GM23338 (cell line): ENCODE data around the gene IMMP1L. TPM values are rescaled to one million over a fixed set of nuclear protein-coding genes. Genes with fewer than 3 reads are reported as not detected.

Source experiments
- ATAC-seq: fragments of 200-7000 bp; cut with Tn5 transposase; 3 replicates; pipeline ENCODE4 v1.9.1; 2020
- DNase-seq: peaks from one replicate; pipeline ENCODE4 v3.0.0-alpha.2; 2015; ENCODE audit warnings: low spot score
- H2AFZ ChIP-seq: fragments of 200-600 bp; sonication (generic); 2 replicates; pipeline ENCODE4 v1.8.0; 2016; ENCODE audit warnings: antibody characterized with exemption, mild to moderate bottlenecking, moderate library complexity
- H3F3A ChIP-seq: fragments of 200-600 bp; sonication (generic); replicated peaks from 2 replicates; pipeline ENCODE4 v1.8.0; 2017; ENCODE audit warnings: antibody characterized with exemption, mixed run types, low read depth
- H3K27ac ChIP-seq: fragments of 200-600 bp; sonication (generic); 2 replicates; pipeline ENCODE4 v1.6.1; 2016; ENCODE audit warnings: low read depth
- H3K27me3 ChIP-seq: fragments of 200-600 bp; sonication (generic); 2 replicates; pipeline ENCODE4 v1.8.0; 2016; ENCODE audit warnings: mild to moderate bottlenecking, mixed run types, moderate library complexity; ENCODE audit not compliant: insufficient read depth
- H3K36me3 ChIP-seq: fragments of 200-600 bp; sonication (generic); 2 replicates; pipeline ENCODE4 v1.8.0; 2016; ENCODE audit warnings: mild to moderate bottlenecking; ENCODE audit not compliant: insufficient read depth
- H3K4me1 ChIP-seq: fragments of 200-600 bp; sonication (generic); 2 replicates; pipeline ENCODE4 v1.8.0; 2016; ENCODE audit warnings: mild to moderate bottlenecking, moderate library complexity; ENCODE audit not compliant: insufficient read depth
- H3K4me2 ChIP-seq: fragments of 200-600 bp; sonication (generic); 2 replicates; pipeline ENCODE4 v1.7.1; 2017; ENCODE audit warnings: mixed run types
- H3K4me3 ChIP-seq: fragments of 200-600 bp; sonication (generic); 2 replicates; pipeline ENCODE4 v1.6.1; 2016; ENCODE audit warnings: mixed run types
- H3K79me2 ChIP-seq: fragments of 200-600 bp; sonication (generic); replicated peaks from 2 replicates; pipeline ENCODE4 v1.8.0; 2017; ENCODE audit warnings: mild to moderate bottlenecking; ENCODE audit not compliant: insufficient read depth
- H3K9me2 ChIP-seq: fragments of 200-600 bp; sonication (generic); 2 replicates; pipeline ENCODE4 v1.8.0; 2017; ENCODE audit not compliant: insufficient read depth
- H4K20me1 ChIP-seq: fragments of 200-600 bp; sonication (generic); replicated peaks from 2 replicates; pipeline ENCODE4 v1.8.0; 2017; ENCODE audit warnings: mild to moderate bottlenecking; ENCODE audit not compliant: insufficient read depth
- H3K27ac Mint-ChIP-seq: 2 replicates; pipeline ENCODE4 v1.8.0; 2020; ENCODE audit warnings: inconsistent platforms, mild to moderate bottlenecking, moderate library complexity, mixed read lengths
- H3K27me3 Mint-ChIP-seq: 3 replicates; pipeline ENCODE4 v1.8.0; 2022; ENCODE audit warnings: low read depth, mild to moderate bottlenecking, moderate library complexity, mixed read lengths, inconsistent platforms; ENCODE audit not compliant: insufficient read depth, poor library complexity
- H3K36me3 Mint-ChIP-seq: 3 replicates; pipeline ENCODE4 v1.8.0; 2021; ENCODE audit warnings: low read depth, mild to moderate bottlenecking, inconsistent platforms, moderate library complexity, mixed read lengths
- H3K4me1 Mint-ChIP-seq: 3 replicates; pipeline ENCODE4 v1.8.0; 2020; ENCODE audit warnings: mild to moderate bottlenecking, inconsistent platforms, mixed read lengths
- H3K4me3 Mint-ChIP-seq: 3 replicates; pipeline ENCODE4 v1.8.0; 2021; ENCODE audit warnings: moderate library complexity, mild to moderate bottlenecking, inconsistent platforms, mixed read lengths
- H3K9me3 Mint-ChIP-seq: 3 replicates; pipeline ENCODE4 v1.8.0; 2020; ENCODE audit warnings: moderate library complexity, mild to moderate bottlenecking, inconsistent platforms, mixed read lengths
- CREB1 ChIP-seq: fragments of 250-450 bp; sonication (Bioruptor Pico); IDR thresholded peaks from 2 replicates; pipeline ENCODE4 v1.5.0; 2020; ENCODE audit warnings: low read depth, mild to moderate bottlenecking, moderate library complexity
- EZH2 ChIP-seq: fragments of 200-600 bp; sonication (generic); IDR thresholded peaks from one replicate; pipeline ENCODE4 v1.8.0; 2017; ENCODE audit warnings: antibody characterized with exemption, mild to moderate bottlenecking, low read depth; ENCODE audit not compliant: unreplicated experiment
- EZH2phosphoT487 ChIP-seq: fragments of 200-600 bp; sonication (generic); IDR thresholded peaks from one replicate; pipeline ENCODE4 v1.8.1; 2018; ENCODE audit warnings: antibody characterized with exemption; ENCODE audit not compliant: unreplicated experiment
- JUNB ChIP-seq: IDR thresholded peaks from one replicate; pipeline ENCODE4 v1.6.1; 2016; ENCODE audit warnings: antibody characterized with exemption; ENCODE audit not compliant: unreplicated experiment
- NANOG ChIP-seq: IDR thresholded peaks from 2 replicates; pipeline ENCODE4 v1.6.1; 2016; ENCODE audit warnings: antibody characterized with exemption, borderline replicate concordance
- POLR2AphosphoS5 ChIP-seq: IDR thresholded peaks from 2 replicates; pipeline ENCODE4 v1.6.1; 2016; ENCODE audit warnings: antibody characterized with exemption, low read depth
- STAT1 ChIP-seq: IDR thresholded peaks from one replicate; pipeline ENCODE4 v1.6.1; 2016; ENCODE audit warnings: antibody characterized with exemption; ENCODE audit not compliant: unreplicated experiment
- ZNF114 ChIP-seq: fragments of 250-450 bp; sonication (Bioruptor Pico); IDR thresholded peaks from 2 replicates; pipeline ENCODE4 v1.5.0; 2020; ENCODE audit warnings: mild to moderate bottlenecking, moderate library complexity
- ZNF331 ChIP-seq: fragments of 250-450 bp; sonication (Bioruptor Pico); IDR thresholded peaks from 2 replicates; pipeline ENCODE4 v1.5.0; 2020; ENCODE audit warnings: low read depth, mild to moderate bottlenecking, moderate library complexity
- polyA plus RNA-seq: library from polyadenylated mRNA; unstranded; fragments of >200 nt; fragmentation: Nextera tagmentation; extraction: Ambion mirVana; gene quantifications from 2 replicates; pipeline ENCODE4 v1.2.1, GENCODE V29; 2016
- total RNA-seq: library from RNA; depleted of rRNA; stranded (reverse); fragments of >200 nt; shearing (Covaris generic); gene quantifications from 2 replicates; pipeline ENCODE4 v1.2.3, GENCODE V29; 2014
- TF ChIP-seq, protein P1 (sequence below): IDR thresholded peaks from 2 replicates; pipeline ENCODE4 v1.6.1; 2016; ENCODE audit warnings: antibody characterized with exemption
- TF ChIP-seq, protein P2 (sequence below): IDR thresholded peaks from one replicate; pipeline ENCODE4 v1.6.1; 2018; ENCODE audit warnings: antibody characterized with exemption; ENCODE audit not compliant: unreplicated experiment
- TF ChIP-seq, protein P3 (sequence below), 2 experiments: fragments of 200-600 bp in 1 of 2; sonication (generic) in 1 of 2; conservative IDR thresholded peaks; 2 replicates each; pipeline versions ENCODE4 v1.5.1 to v1.6.1; 2016 to 2017; ENCODE audit warnings: antibody characterized with exemption in 2 of 2, low read depth in 2 of 2, mild to moderate bottlenecking in 2 of 2, moderate library complexity in 1 of 2
- TF ChIP-seq, protein P4 (sequence below): fragments of 250-450 bp; sonication (Bioruptor Pico); IDR thresholded peaks from 2 replicates; pipeline ENCODE4 v1.5.0; 2020; ENCODE audit warnings: mild to moderate bottlenecking, moderate library complexity

Gene IMMP1L
- total and polyA plus RNA-seq, 2 experiments from 2014 or later = 23.9 to 154 TPM

DNA sequence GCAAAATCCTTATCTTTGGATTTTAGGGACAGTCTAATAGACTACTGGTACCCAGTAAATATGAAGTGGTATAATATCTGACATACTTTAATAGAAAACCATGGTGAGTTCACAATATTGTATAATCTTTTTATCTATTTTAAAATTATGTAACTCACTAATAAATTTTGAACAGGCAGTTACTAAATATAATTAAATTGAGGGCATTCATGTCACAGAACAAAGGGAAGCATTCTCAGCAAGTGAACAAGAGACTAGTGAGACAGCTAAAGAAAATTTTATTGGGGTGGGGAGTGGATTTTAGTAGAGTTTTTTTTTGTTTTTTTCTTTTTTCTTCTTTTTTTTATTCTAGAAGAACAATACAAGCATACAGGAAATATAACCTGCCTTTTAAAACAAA is 84.8 kb downstream of the IMMP1L start:
- Mint-ChIP-seq H3K27me3 (no peaks in the 10 kb centered on the region), H3K9me3 (no peaks in the 10 kb centered on the region), H3K4me3 (no peak overlapping the region), H3K4me1 (peaks cover 33% of the 10 kb centered on the region), H3K27ac (no peak overlapping the region), H3K36me3 (no peaks in the 10 kb centered on the region)
- Histone ChIP-seq H3K27ac (no peak overlapping the region), H3K9me2 (no peaks in the 10 kb centered on the region), H3K27me3 (no peaks in the 10 kb centered on the region), H4K20me1 (no peaks in the 10 kb centered on the region), H3K4me2 (no peak overlapping the region), H3K4me3 (no peak overlapping the region), H3K4me1 (peaks cover 31% of the 10 kb centered on the region), H3K36me3 (no peaks in the 10 kb centered on the region), H3K79me2 (no peaks in the 10 kb centered on the region), H2AFZ (no peak overlapping the region), H3F3A (no peaks in the 10 kb centered on the region)
- DNase-seq = no peak
- no peak for ATAC-seq
- no peak for TF ChIP-seq ZNF331 (CRISPR knock-in tag)
- TF ChIP-seq EZH2 = no peak
- TF ChIP-seq STAT1 = no peak
- TF ChIP-seq, protein P1, sequence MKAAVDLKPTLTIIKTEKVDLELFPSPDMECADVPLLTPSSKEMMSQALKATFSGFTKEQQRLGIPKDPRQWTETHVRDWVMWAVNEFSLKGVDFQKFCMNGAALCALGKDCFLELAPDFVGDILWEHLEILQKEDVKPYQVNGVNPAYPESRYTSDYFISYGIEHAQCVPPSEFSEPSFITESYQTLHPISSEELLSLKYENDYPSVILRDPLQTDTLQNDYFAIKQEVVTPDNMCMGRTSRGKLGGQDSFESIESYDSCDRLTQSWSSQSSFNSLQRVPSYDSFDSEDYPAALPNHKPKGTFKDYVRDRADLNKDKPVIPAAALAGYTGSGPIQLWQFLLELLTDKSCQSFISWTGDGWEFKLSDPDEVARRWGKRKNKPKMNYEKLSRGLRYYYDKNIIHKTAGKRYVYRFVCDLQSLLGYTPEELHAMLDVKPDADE = no peak
- TF ChIP-seq, protein P2, sequence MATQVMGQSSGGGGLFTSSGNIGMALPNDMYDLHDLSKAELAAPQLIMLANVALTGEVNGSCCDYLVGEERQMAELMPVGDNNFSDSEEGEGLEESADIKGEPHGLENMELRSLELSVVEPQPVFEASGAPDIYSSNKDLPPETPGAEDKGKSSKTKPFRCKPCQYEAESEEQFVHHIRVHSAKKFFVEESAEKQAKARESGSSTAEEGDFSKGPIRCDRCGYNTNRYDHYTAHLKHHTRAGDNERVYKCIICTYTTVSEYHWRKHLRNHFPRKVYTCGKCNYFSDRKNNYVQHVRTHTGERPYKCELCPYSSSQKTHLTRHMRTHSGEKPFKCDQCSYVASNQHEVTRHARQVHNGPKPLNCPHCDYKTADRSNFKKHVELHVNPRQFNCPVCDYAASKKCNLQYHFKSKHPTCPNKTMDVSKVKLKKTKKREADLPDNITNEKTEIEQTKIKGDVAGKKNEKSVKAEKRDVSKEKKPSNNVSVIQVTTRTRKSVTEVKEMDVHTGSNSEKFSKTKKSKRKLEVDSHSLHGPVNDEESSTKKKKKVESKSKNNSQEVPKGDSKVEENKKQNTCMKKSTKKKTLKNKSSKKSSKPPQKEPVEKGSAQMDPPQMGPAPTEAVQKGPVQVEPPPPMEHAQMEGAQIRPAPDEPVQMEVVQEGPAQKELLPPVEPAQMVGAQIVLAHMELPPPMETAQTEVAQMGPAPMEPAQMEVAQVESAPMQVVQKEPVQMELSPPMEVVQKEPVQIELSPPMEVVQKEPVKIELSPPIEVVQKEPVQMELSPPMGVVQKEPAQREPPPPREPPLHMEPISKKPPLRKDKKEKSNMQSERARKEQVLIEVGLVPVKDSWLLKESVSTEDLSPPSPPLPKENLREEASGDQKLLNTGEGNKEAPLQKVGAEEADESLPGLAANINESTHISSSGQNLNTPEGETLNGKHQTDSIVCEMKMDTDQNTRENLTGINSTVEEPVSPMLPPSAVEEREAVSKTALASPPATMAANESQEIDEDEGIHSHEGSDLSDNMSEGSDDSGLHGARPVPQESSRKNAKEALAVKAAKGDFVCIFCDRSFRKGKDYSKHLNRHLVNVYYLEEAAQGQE = no peak
- TF ChIP-seq CREB1 (CRISPR knock-in tag) = no peak
- no peak for TF ChIP-seq ZNF114
- no peak for TF ChIP-seq EZH2phosphoT487
- TF ChIP-seq, protein P3, sequence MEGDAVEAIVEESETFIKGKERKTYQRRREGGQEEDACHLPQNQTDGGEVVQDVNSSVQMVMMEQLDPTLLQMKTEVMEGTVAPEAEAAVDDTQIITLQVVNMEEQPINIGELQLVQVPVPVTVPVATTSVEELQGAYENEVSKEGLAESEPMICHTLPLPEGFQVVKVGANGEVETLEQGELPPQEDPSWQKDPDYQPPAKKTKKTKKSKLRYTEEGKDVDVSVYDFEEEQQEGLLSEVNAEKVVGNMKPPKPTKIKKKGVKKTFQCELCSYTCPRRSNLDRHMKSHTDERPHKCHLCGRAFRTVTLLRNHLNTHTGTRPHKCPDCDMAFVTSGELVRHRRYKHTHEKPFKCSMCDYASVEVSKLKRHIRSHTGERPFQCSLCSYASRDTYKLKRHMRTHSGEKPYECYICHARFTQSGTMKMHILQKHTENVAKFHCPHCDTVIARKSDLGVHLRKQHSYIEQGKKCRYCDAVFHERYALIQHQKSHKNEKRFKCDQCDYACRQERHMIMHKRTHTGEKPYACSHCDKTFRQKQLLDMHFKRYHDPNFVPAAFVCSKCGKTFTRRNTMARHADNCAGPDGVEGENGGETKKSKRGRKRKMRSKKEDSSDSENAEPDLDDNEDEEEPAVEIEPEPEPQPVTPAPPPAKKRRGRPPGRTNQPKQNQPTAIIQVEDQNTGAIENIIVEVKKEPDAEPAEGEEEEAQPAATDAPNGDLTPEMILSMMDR (conservative IDR thresholded peaks at IDR 0.05; ENCODE audit: low read depth in 2 of 2) = no peak
- TF ChIP-seq JUNB = no peak
- TF ChIP-seq, protein P4, sequence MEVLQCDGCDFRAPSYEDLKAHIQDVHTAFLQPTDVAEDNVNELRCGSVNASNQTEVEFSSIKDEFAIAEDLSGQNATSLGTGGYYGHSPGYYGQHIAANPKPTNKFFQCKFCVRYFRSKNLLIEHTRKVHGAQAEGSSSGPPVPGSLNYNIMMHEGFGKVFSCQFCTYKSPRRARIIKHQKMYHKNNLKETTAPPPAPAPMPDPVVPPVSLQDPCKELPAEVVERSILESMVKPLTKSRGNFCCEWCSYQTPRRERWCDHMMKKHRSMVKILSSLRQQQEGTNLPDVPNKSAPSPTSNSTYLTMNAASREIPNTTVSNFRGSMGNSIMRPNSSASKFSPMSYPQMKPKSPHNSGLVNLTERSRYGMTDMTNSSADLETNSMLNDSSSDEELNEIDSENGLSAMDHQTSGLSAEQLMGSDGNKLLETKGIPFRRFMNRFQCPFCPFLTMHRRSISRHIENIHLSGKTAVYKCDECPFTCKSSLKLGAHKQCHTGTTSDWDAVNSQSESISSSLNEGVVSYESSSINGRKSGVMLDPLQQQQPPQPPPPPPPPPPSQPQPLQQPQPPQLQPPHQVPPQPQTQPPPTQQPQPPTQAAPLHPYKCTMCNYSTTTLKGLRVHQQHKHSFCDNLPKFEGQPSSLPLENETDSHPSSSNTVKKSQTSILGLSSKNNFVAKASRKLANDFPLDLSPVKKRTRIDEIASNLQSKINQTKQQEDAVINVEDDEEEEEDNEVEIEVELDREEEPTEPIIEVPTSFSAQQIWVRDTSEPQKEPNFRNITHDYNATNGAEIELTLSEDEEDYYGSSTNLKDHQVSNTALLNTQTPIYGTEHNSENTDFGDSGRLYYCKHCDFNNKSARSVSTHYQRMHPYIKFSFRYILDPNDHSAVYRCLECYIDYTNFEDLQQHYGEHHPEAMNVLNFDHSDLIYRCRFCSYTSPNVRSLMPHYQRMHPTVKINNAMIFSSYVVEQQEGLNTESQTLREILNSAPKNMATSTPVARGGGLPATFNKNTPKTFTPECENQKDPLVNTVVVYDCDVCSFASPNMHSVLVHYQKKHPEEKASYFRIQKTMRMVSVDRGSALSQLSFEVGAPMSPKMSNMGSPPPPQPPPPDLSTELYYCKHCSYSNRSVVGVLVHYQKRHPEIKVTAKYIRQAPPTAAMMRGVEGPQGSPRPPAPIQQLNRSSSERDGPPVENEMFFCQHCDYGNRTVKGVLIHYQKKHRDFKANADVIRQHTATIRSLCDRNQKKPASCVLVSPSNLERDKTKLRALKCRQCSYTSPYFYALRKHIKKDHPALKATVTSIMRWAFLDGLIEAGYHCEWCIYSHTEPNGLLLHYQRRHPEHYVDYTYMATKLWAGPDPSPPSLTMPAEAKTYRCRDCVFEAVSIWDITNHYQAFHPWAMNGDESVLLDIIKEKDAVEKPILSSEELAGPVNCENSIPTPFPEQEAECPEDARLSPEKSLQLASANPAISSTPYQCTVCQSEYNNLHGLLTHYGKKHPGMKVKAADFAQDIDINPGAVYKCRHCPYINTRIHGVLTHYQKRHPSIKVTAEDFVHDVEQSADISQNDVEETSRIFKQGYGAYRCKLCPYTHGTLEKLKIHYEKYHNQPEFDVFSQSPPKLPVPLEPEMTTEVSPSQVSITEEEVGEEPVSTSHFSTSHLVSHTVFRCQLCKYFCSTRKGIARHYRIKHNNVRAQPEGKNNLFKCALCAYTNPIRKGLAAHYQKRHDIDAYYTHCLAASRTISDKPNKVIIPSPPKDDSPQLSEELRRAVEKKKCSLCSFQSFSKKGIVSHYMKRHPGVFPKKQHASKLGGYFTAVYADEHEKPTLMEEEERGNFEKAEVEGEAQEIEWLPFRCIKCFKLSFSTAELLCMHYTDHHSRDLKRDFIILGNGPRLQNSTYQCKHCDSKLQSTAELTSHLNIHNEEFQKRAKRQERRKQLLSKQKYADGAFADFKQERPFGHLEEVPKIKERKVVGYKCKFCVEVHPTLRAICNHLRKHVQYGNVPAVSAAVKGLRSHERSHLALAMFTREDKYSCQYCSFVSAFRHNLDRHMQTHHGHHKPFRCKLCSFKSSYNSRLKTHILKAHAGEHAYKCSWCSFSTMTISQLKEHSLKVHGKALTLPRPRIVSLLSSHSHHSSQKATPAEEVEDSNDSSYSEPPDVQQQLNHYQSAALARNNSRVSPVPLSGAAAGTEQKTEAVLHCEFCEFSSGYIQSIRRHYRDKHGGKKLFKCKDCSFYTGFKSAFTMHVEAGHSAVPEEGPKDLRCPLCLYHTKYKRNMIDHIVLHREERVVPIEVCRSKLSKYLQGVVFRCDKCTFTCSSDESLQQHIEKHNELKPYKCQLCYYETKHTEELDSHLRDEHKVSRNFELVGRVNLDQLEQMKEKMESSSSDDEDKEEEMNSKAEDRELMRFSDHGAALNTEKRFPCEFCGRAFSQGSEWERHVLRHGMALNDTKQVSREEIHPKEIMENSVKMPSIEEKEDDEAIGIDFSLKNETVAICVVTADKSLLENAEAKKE (CRISPR knock-in tag) = no peak
- TF ChIP-seq POLR2AphosphoS5 = no peak
- TF ChIP-seq NANOG = no peak
